Measurements from ENCODE around the gene GH1. TPM values are rescaled to one million over a fixed set of nuclear protein-coding genes. Genes with fewer than 3 reads are reported as not detected.
"Not testable (repeated sequence)": the region's sequence is repeated elsewhere in the genome, so short reads cannot be mapped to it uniquely, and the experiment has no call there.

Gene GH1
- total RNA-seq, result not detected

- not testable (repeated sequence) for H3K4me3 ChIP-seq; H3K4me1 ChIP-seq; H3K36me3 ChIP-seq; H3K27ac ChIP-seq; H3K9me3 ChIP-seq; DNase-seq (ENCODE audit: low spot score in 2 of 2); H3K27me3 ChIP-seq
- 46 to 52% methylated on average over 10 of the region's 10 CpGs for WGBS, 2 donors
These were observed at the start of gene GH1 for GRCh38 chr17:63918789-63919305. Gene GH1 (minus strand): TSS chr17:63918839. CDS start chr17:63918776, 63 bp downstream.

- TF ChIP-seq POLR2A (IDR thresholded peaks at IDR 0.05) (no peak), EP300 (IDR thresholded peaks at IDR 0.05) (no peak), CTCF (IDR thresholded peaks at IDR 0.05) (no peak)
- WGBS, 2 donors, result 88% methylated on average over 19 of the region's 19 CpGs
- Histone ChIP-seq H3K9me3 (no peaks in the 10 kb centered on the region), H3K4me3 (no peak overlapping the region), H3K36me3 (no peaks in the 10 kb centered on the region), H3K27me3 (no peaks in the 10 kb centered on the region), H3K27ac (no peak overlapping the region), H3K4me1 (no peaks in the 10 kb centered on the region)
- no peak for DNase-seq (ENCODE audit: low spot score in 2 of 2)
These were observed 49.3 kb upstream of the GH1 start for GRCh38 chr17:63967953-63968352.

GRCh38 chr17:63966646-63967264 lies 48.1 kb upstream of the GH1 start:
- Histone ChIP-seq H3K9me3 (no peaks in the 10 kb centered on the region), H3K36me3 (no peaks in the 10 kb centered on the region), H3K27ac (no peak overlapping the region), H3K27me3 (no peaks in the 10 kb centered on the region), H3K4me1 (peaks cover 0 to 5% (median 1%) of the 10 kb centered on the region in 4 donors), H3K4me3 (no peak overlapping the region)
- 80 to 81% methylated on average over 11 of the region's 11 CpGs for WGBS, 2 donors
- DNase-seq (ENCODE audit: low spot score in 2 of 2), result no peak
- TF ChIP-seq POLR2A (IDR thresholded peaks at IDR 0.05), result no peak
- TF ChIP-seq CTCF (IDR thresholded peaks at IDR 0.05), result no peak
- no peak for TF ChIP-seq EP300 (IDR thresholded peaks at IDR 0.05)

- Histone ChIP-seq H3K27ac (peak overlapping the region in 2 of 4 donors; percentile 43 to 55), H3K36me3 (no peaks in the 10 kb centered on the region), H3K27me3 (peaks cover 0 to 10% of the 10 kb centered on the region in 2 donors), H3K4me3 (no peak overlapping the region), H3K9me3 (no peaks in the 10 kb centered on the region), H3K4me1 (peaks cover 0 to 14% (median 3%) of the 10 kb centered on the region in 4 donors)
- DNase-seq (ENCODE audit: low spot score in 2 of 2), result no peak
- 64 to 83% methylated on average over 4 of the region's 4 CpGs for WGBS, 2 donors
- peak; percentile 30 to 54 for TF ChIP-seq EP300 (IDR thresholded peaks at IDR 0.05)
- TF ChIP-seq CTCF (IDR thresholded peaks at IDR 0.05), result no peak
These were observed 44.5 kb upstream of the GH1 start for GRCh38 chr17:63963123-63963522.

- Histone ChIP-seq H3K36me3 (no peaks in the 10 kb centered on the region), H3K4me1 (peaks cover 0 to 14% (median 3%) of the 10 kb centered on the region in 4 donors), H3K4me3 (no peak overlapping the region), H3K27me3 (peaks cover 0 to 10% of the 10 kb centered on the region in 2 donors), H3K9me3 (no peaks in the 10 kb centered on the region), H3K27ac (peak overlapping the region in 1 of 4 donors; percentile 43)
- DNase-seq (ENCODE audit: low spot score in 2 of 2), result no peak
- WGBS, 2 donors, result 49 to 66% methylated on average over 10 of the region's 10 CpGs
- TF ChIP-seq EP300 (IDR thresholded peaks at IDR 0.05), result no peak
- TF ChIP-seq POLR2A (IDR thresholded peaks at IDR 0.05), result no peak
- no peak for TF ChIP-seq CTCF (IDR thresholded peaks at IDR 0.05)
These were observed 43.7 kb upstream of the GH1 start for GRCh38 chr17:63962298-63962744.

Data from tibial nerve (tissue), 4 donors.